Upper lobe of left lung (tissue), 6 donors: ENCODE results near the gene RPL7L1. TPM values are rescaled to one million over a fixed set of nuclear protein-coding genes. Genes with fewer than 3 reads are reported as not detected.

Experiments used
- ATAC-seq, 2 donors: fragments of 200-7000 bp; cut with Tn5 transposase; one replicate each; pipeline ENCODE4 v1.9.1; 2022; ENCODE audit warnings: mild to moderate bottlenecking in 2 of 2, moderate library complexity in 2 of 2; ENCODE audit not compliant: low FRiP score in 2 of 2
- DNase-seq, 2 donors: peaks; one replicate each; pipeline ENCODE4 v3.0.0-alpha.2; 2019 to 2020
- H3K27ac ChIP-seq, 4 donors: fragments of 200-600 bp; sonication (generic); one replicate each; pipeline ENCODE4 v1.5.1; 2016 to 2019
- H3K27me3 ChIP-seq, 4 donors: fragments of 200-600 bp; sonication (generic); one replicate each; pipeline ENCODE4 v1.5.1; 2017 to 2019
- H3K36me3 ChIP-seq, 4 donors: fragments of 200-600 bp; sonication (generic); one replicate each; pipeline ENCODE4 v1.5.1; 2016 to 2019
- H3K4me1 ChIP-seq, 4 donors: fragments of 200-600 bp; sonication (generic); one replicate each; pipeline ENCODE4 v1.5.1; 2018 to 2019
- H3K4me3 ChIP-seq, 4 donors: fragments of 200-600 bp; sonication (generic); one replicate each; pipeline ENCODE4 v1.5.1; 2017 to 2019; ENCODE audit warnings: mild to moderate bottlenecking in 2 of 4, moderate library complexity in 1 of 4
- H3K9me3 ChIP-seq, 4 donors: fragments of 200-600 bp; sonication (generic); one replicate each; pipeline ENCODE4 v1.5.1; 2018 to 2019
- CTCF ChIP-seq, 6 experiments: fragments of 450-650 bp in 4 of 6; fragments of 200-600 bp in 2 of 6; sonication (generic) in 2 of 6; IDR thresholded peaks; one replicate each; pipeline ENCODE4 v1.5.1; 2016 to 2019; ENCODE audit warnings: antibody characterized with exemption in 6 of 6
- EP300 ChIP-seq, 4 donors: sonication (generic); formaldehyde crosslinking; IDR thresholded peaks; one replicate each; pipeline ENCODE4 v1.5.1; 2017; ENCODE audit warnings: antibody characterized with exemption in 4 of 4, control low read depth in 2 of 4
- POLR2A ChIP-seq, 4 donors: fragments of 450-650 bp; IDR thresholded peaks; one replicate each; pipeline ENCODE4 v1.5.1; 2016 to 2017; ENCODE audit warnings: antibody characterized with exemption in 4 of 4, mild to moderate bottlenecking in 2 of 4
- POLR2AphosphoS5 ChIP-seq, 2 donors: sonication (generic); formaldehyde crosslinking; IDR thresholded peaks; one replicate each; pipeline ENCODE4 v1.5.1; 2017; ENCODE audit warnings: antibody characterized with exemption in 2 of 2
- WGBS, 2 donors: methylation state at CpG; one replicate each; pipeline ENCODE4 v1.1.5; 2017 to 2018; 5-methylcytosine and 5-hydroxymethylcytosine counted together
- total RNA-seq, 6 donors: library from RNA; depleted of rRNA in 4 of 6; stranded (reverse); fragments of >200 nt in 4 of 6; gene quantifications; one replicate each; pipeline versions ENCODE4 v1.1.0 to v1.2.1, GENCODE V29; 2016 to 2021
- donor health status: DM: no; HTN: no; CAD: no; lungs with moderate emphysema.
- donor health status: DM: no; HTN: yes; CAD: no; lungs with severe emphysema.

Gene RPL7L1
- total RNA-seq, 6 donors from 2014 or later = 41.7 to 81.5 (median 58.2) TPM

DNA sequence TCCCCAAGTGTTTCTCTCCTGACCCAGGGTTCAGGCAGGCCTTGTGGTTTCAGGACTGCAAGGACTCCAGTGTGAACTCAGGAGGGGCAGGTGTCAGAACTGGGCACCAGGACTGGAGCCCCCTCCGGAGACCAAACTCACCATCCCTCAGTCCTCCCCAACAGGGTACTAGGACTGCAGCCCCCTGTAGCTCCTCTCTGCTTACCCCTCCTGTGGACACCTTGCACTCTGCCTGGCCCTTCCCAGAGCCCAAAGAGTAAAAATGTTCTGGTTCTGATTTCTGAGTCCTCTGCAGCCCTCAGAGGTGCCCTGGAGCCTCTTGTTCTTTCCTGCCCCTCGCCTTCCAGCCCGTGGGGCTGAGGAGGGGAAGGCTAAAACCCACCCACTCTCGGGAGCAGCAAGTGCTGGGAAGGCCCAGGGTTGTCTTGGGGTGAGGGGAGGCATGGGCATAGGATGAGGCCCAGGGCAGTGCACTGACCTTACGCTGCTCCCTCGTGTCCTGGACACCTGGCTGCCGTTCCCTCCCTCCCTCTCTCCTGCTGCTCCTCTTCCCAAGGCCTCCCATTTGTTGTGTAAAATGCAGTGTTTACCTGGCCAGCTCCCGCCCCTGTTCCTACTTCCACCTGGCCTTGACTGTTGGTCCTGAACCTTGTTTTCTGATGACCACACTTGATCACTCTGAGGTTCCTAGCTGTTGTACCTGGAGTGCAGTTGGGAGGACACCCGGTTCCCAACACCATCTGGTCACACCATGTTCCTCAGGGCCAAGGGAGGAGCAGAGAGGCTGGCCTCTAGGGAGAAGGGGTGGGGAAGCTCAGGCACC, 59.8 kb downstream of the RPL7L1 start:
- TF ChIP-seq POLR2AphosphoS5 (IDR thresholded peaks at IDR 0.05) = no peak
- TF ChIP-seq EP300 (IDR thresholded peaks at IDR 0.05) = no peak
- TF ChIP-seq POLR2A (IDR thresholded peaks at IDR 0.05) = no peak
- no peak for TF ChIP-seq CTCF (IDR thresholded peaks at IDR 0.05)
- DNase-seq = no peak
- Histone ChIP-seq H3K4me1 (peaks cover 0 to 4% (median 1%) of the 10 kb centered on the region in 4 donors), H3K4me3 (no peak overlapping the region), H3K27me3 (no peaks in the 10 kb centered on the region), H3K27ac (no peak overlapping the region), H3K9me3 (no peaks in the 10 kb centered on the region), H3K36me3 (peaks cover 10 to 84% (median 65%) of the 10 kb centered on the region in 4 donors)
- 85 to 86% methylated on average over 6 to 9 of the region's 9 CpGs for WGBS, 2 donors
- no peak for ATAC-seq

Other genes with a start within 250 kb of the RPL7L1 start
- 1 to 10 TPM in 2 of 6 donors, under 1 TPM in 3, not detected in 1; 0.59 to 4.2 (median 0.76) TPM for gene PRPH2, start 157.0 kb upstream of the RPL7L1 start, total RNA-seq
- 10 to 100 TPM; 14.3 to 34.7 (median 24.2) TPM for gene TBCC, start 133.5 kb upstream of the RPL7L1 start, total RNA-seq
- gene BICRAL, start 97.6 kb upstream of the RPL7L1 start, total RNA-seq = 10 to 100 TPM; 11.1 to 23.8 (median 14.9) TPM
- gene PTCRA, start 36.4 kb downstream of the RPL7L1 start, total RNA-seq = 10 to 100 TPM in 1 of 6 donors, 1 to 10 TPM in 3, not detected in 2; 3.3 to 10.7 (median 7.1) TPM
- 10 to 100 TPM; 32.4 to 95.2 (median 50.3) TPM for gene CNPY3, start 49.9 kb downstream of the RPL7L1 start, total RNA-seq
- gene GNMT, start 81.1 kb downstream of the RPL7L1 start, total RNA-seq = 10 to 100 TPM in 1 of 6 donors, 1 to 10 TPM in 4, not detected in 1; 1.9 to 10.5 (median 8.5) TPM
- 10 to 100 TPM in 5 of 6 donors, 1 to 10 TPM in 1; 6.5 to 36.7 (median 21.0) TPM for gene PEX6, start 99.6 kb downstream of the RPL7L1 start, total RNA-seq
- gene PPP2R5D, start 105.0 kb downstream of the RPL7L1 start, total RNA-seq = 10 to 100 TPM; 22.8 to 45.1 (median 27.3) TPM
- 10 to 100 TPM; 32.1 to 52.6 (median 43.0) TPM for gene MEA1, start 134.3 kb downstream of the RPL7L1 start, total RNA-seq
- 10 to 100 TPM; 36.7 to 74.0 (median 59.3) TPM for gene KLHDC3, start 134.6 kb downstream of the RPL7L1 start, total RNA-seq
- gene RRP36, start 142.0 kb downstream of the RPL7L1 start, total RNA-seq = 10 to 100 TPM; 32.0 to 77.2 (median 45.9) TPM
- 10 to 100 TPM; 16.0 to 35.6 (median 20.4) TPM for gene CUL7, start 174.2 kb downstream of the RPL7L1 start, total RNA-seq
- 10 to 100 TPM; 17.2 to 58.2 (median 30.7) TPM for gene MRPL2, start 179.8 kb downstream of the RPL7L1 start, total RNA-seq
- gene KLC4, start 180.0 kb downstream of the RPL7L1 start, total RNA-seq = 100 to 1,000 TPM in 1 of 6 donors, 10 to 100 TPM in 5; 31.2 to 155 (median 37.7) TPM
- 100 to 1,000 TPM in 2 of 6 donors, 10 to 100 TPM in 4; 68.6 to 180 (median 89.4) TPM for gene PTK7, start 196.7 kb downstream of the RPL7L1 start, total RNA-seq